HEK293T (cell line): ENCODE data around the gene FGF22.

Experiments
- ARNT ChIP-seq: fragments of 450-650 bp; IDR thresholded peaks from 2 replicates; pipeline ENCODE4 v1.6.1; 2017; ENCODE audit warnings: mild to moderate bottlenecking
- BHLHE40 ChIP-seq: fragments of 450-650 bp; IDR thresholded peaks from 2 replicates; pipeline ENCODE4 v1.6.1; 2016; ENCODE audit warnings: mild to moderate bottlenecking, moderate library complexity, borderline replicate concordance
- ELF4 ChIP-seq: fragments of 450-650 bp; IDR thresholded peaks from 2 replicates; pipeline ENCODE4 v1.6.1; 2017; ENCODE audit warnings: antibody characterized with exemption
- FOXK2 ChIP-seq: fragments of 450-650 bp; IDR thresholded peaks from 2 replicates; pipeline ENCODE4 v1.6.1; 2016; ENCODE audit warnings: mild to moderate bottlenecking
- FOXM1 ChIP-seq: fragments of 450-650 bp; IDR thresholded peaks from 2 replicates; pipeline ENCODE4 v1.6.1; 2017; ENCODE audit warnings: mild to moderate bottlenecking, borderline replicate concordance
- HDGF ChIP-seq: fragments of 450-650 bp; IDR thresholded peaks from 2 replicates; pipeline ENCODE4 v1.6.1; 2017; ENCODE audit warnings: antibody characterized with exemption, borderline replicate concordance
- NFRKB ChIP-seq: fragments of 450-650 bp; IDR thresholded peaks from 2 replicates; pipeline ENCODE4 v1.6.1; 2016; ENCODE audit warnings: mild to moderate bottlenecking, moderate library complexity
- SP1 ChIP-seq: fragments of 450-650 bp; IDR thresholded peaks from 2 replicates; pipeline ENCODE4 v1.6.1; 2017
- TARDBP ChIP-seq: fragments of 450-650 bp; IDR thresholded peaks from 2 replicates; pipeline ENCODE4 v1.6.1; 2016

DNA sequence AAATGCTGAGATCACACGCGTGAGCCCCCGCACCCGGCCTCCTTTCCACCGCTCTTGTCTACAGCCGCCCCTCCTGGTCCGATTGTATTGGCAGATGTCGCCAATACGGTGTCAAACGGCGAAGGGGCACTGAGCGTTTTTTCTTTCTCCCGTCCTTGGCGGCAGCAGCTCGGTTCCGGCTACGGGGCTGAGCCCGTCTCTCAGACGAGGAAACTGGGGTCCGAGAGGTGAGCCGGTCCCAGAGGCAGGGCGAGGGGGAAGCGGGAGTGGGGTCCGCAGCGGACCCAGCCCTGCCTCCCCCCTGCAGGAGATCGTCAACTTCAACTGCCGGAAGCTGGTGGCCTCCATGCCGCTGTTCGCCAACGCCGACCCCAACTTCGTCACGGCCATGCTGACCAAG, 26.7 kb upstream of the FGF22 start:
- TF ChIP-seq BHLHE40 (no peak), FOXM1 (no peak), TARDBP (no peak), SP1 (no peak), ELF4 (no peak), NFRKB (no peak), ARNT (no peak), FOXK2 (no peak), HDGF (no peak)
